Tibial nerve (tissue), 3 donors: ENCODE data around the gene SNX25.

Experiments
- CTCF ChIP-seq, 5 experiments: fragments of 200-600 bp in 3 of 5; fragments of 450-650 bp in 2 of 5; sonication (generic) in 3 of 5; IDR thresholded peaks; one replicate each; pipeline ENCODE4 v1.5.1; 2016 to 2019; ENCODE audit warnings: antibody characterized with exemption in 5 of 5, mild to moderate bottlenecking in 3 of 5, moderate library complexity in 2 of 5
- POLR2A ChIP-seq, 2 donors: fragments of 450-650 bp; IDR thresholded peaks; one replicate each; pipeline ENCODE4 v1.6.1; 2017; ENCODE audit warnings: antibody characterized with exemption in 2 of 2, mild to moderate bottlenecking in 2 of 2, moderate library complexity in 2 of 2

GRCh38 chr4:185394568-185395237 is 185.3 kb downstream of the SNX25 start:
- TF ChIP-seq CTCF (IDR thresholded peaks at IDR 0.05) (no peak), POLR2A (IDR thresholded peaks at IDR 0.05) (no peak)
